Spleen (tissue), 11 donors: Measurements from ENCODE around the gene RNF187. TPM values are rescaled to one million over a fixed set of nuclear protein-coding genes. Genes with fewer than 3 reads are reported as not detected.

ENCODE experiments used
- DNase-seq: peaks from one replicate; pipeline ENCODE4 v3.0.0-alpha.2; 2020
- H3K27ac ChIP-seq, 8 donors: fragments of 200-600 bp; sonication (generic) in 7 of 8; 1 replicate in 4 of 8; 2 replicates in 4 of 8; pipeline versions ENCODE4 v1.5.0 to v1.8.0; 2016 to 2021; ENCODE audit warnings: inconsistent platforms in 4 of 8, mild to moderate bottlenecking in 4 of 8, moderate library complexity in 1 of 8
- H3K27me3 ChIP-seq, 7 donors: fragments of 200-600 bp; sonication (generic) in 6 of 7; replicated peaks in 1 of 7; 1 replicate in 4 of 7; 2 replicates in 3 of 7; pipeline versions ENCODE4 v1.5.0 to v1.8.0; 2016 to 2021; ENCODE audit warnings: inconsistent platforms in 3 of 7, mild to moderate bottlenecking in 1 of 7
- H3K36me3 ChIP-seq, 6 donors: fragments of 200-600 bp; sonication (generic) in 5 of 6; 1 replicate in 4 of 6; 2 replicates in 2 of 6; pipeline versions ENCODE4 v1.5.0 to v1.8.0; 2016 to 2021; ENCODE audit warnings: inconsistent platforms in 2 of 6
- H3K4me1 ChIP-seq, 6 donors: fragments of 200-600 bp; sonication (generic) in 5 of 6; 1 replicate in 3 of 6; 2 replicates in 3 of 6; pipeline versions ENCODE4 v1.5.0 to v1.8.0; 2016 to 2021; ENCODE audit warnings: inconsistent platforms in 3 of 6
- H3K4me3 ChIP-seq, 8 donors: fragments of 200-600 bp; sonication (generic) in 7 of 8; 1 replicate in 4 of 8; 2 replicates in 4 of 8; pipeline versions ENCODE4 v1.5.0 to v1.8.0; 2016 to 2021; ENCODE audit warnings: inconsistent platforms in 4 of 8, mild to moderate bottlenecking in 4 of 8, moderate library complexity in 2 of 8
- H3K9me3 ChIP-seq, 8 donors: fragments of 200-600 bp; sonication (generic) in 7 of 8; 1 replicate in 4 of 8; 2 replicates in 4 of 8; pipeline versions ENCODE4 v1.5.0 to v1.8.0; 2016 to 2021; ENCODE audit warnings: inconsistent platforms in 4 of 8
- POLR2A ChIP-seq, 3 donors: fragments of 450-650 bp; IDR thresholded peaks; one replicate each; pipeline ENCODE4 v1.5.1; 2017; ENCODE audit warnings: antibody characterized with exemption in 3 of 3, mild to moderate bottlenecking in 1 of 3
- POLR2AphosphoS5 ChIP-seq, 3 donors: sonication (generic); formaldehyde crosslinking; IDR thresholded peaks; one replicate each; pipeline ENCODE4 v1.5.1; 2017; ENCODE audit warnings: antibody characterized with exemption in 3 of 3
- WGBS, 5 donors: extraction: QIAGEN DNeasy Blood & Tissue Kit in 3 of 5; methylation state at CpG; one replicate each; pipeline versions ENCODE4 v1.1.5 to v1.1.7; 2013 to 2018; 5-methylcytosine and 5-hydroxymethylcytosine counted together
- intact Hi-C: fragments of 100-400 bp; cut with DNase I; formaldehyde crosslinking; loops from one replicate; pipeline ENCODE4 v1.15.0; 2023; ENCODE audit warnings: low total_unique reads
- microRNA-seq, 3 donors: library from miRNA; unstranded; fragments of <30 nt; microRNA quantifications; one replicate each; pipeline versions ENCODE4 to v1.1.0, GENCODE V29; 2019 to 2020
- polyA plus RNA-seq, 3 donors: library from polyadenylated mRNA; stranded (reverse); fragments of 200-250 nt; gene quantifications; one replicate each; pipeline ENCODE4 v1.2.1, GENCODE V29; 2013
- small RNA-seq, 4 donors: library from RNA; depleted of rRNA; stranded (forward); fragments of <200 nt; gene quantifications; one replicate each; pipeline ENCODE3, GENCODE V24; 2016
- total RNA-seq, 7 donors: library from RNA; depleted of rRNA in 3 of 7; stranded (reverse); fragments of >200 nt in 3 of 7; fragmentation: NEBNext Ultra II Directional in 4 of 7; extraction: Animal tissue kit (Norgen Biotek cat#: 25700) in 4 of 7; gene quantifications; one replicate each; pipeline versions ENCODE4 v1.1.0 to v1.2.1, GENCODE V29; 2016 to 2021
- TF ChIP-seq, protein P1 (sequence below), 11 experiments: fragments of 200-600 bp in 7 of 11; fragments of 450-650 bp in 4 of 11; sonication (generic) in 4 of 11; IDR thresholded peaks in 8 of 11; conservative IDR thresholded peaks in 3 of 11; 1 replicate in 7 of 11; 2 replicates in 4 of 11; pipeline versions ENCODE4 v1.4.0 to v1.8.0; 2016 to 2021; ENCODE audit warnings: antibody characterized with exemption in 11 of 11, inconsistent platforms in 4 of 11, mild to moderate bottlenecking in 1 of 11
- donor health status: healthy with polysubstance abuse.
- donor health status: DM: no; HTN: no; CAD: no; lungs with moderate emphysema.
- donor health status: DM: no; HTN: no; CAD: no.
- donor health status: Bipolar disorder and iron deficiency.
- donor health status: healthy.
- donor health status: DM: no; HTN: no; CAD: no.
- donor health status: DM: yes; HTN: yes; CAD: no.

RNF187 gene
- total and polyA plus RNA-seq, 10 donors: 21.4 to 118 (median 60.4) TPM

DNA sequence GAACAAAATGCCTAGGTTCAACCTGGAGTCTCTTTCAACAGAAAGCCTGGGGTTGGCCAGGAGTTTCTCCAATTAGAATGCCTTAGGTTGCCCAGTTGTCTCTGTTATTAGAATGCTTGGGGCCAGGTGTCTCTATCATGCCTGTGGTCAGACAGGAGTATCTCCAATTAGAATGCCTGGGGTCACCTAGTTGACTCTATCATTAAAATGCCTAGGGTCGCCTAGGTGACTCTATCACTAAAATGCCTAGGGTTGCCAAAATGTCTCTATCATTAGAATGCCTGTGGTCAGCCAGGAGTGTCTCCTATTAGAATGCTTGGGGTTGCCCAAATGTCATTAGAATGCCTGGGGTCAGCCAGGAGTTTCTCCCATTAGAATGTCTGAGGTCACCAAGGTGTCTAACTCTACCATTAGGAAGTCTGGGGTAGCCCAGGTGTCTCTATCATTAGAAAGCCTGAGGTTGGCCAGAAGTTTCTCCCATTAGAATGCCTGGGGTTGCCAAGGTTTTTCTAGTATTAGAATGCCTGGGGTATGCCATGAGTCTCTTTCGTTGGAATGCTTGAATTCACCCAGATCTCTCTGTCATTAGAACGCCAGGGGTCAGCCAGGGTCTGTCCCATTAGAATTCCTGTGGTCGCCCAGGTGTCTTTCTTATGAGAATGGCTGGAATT is 57.9 kb downstream of the RNF187 start:
- Histone ChIP-seq H3K9me3 (no peaks in the 10 kb centered on the region), H3K4me1 (no peaks in the 10 kb centered on the region), H3K36me3 (no peaks in the 10 kb centered on the region), H3K27ac (no peak overlapping the region), H3K4me3 (no peak overlapping the region), H3K27me3 (peaks cover 0 to 59% (median 0%) of the 10 kb centered on the region in 7 donors)
- TF ChIP-seq POLR2A (IDR thresholded peaks at IDR 0.05) (no peak), POLR2AphosphoS5 (IDR thresholded peaks at IDR 0.05) (no peak)
- TF ChIP-seq, protein P1, sequence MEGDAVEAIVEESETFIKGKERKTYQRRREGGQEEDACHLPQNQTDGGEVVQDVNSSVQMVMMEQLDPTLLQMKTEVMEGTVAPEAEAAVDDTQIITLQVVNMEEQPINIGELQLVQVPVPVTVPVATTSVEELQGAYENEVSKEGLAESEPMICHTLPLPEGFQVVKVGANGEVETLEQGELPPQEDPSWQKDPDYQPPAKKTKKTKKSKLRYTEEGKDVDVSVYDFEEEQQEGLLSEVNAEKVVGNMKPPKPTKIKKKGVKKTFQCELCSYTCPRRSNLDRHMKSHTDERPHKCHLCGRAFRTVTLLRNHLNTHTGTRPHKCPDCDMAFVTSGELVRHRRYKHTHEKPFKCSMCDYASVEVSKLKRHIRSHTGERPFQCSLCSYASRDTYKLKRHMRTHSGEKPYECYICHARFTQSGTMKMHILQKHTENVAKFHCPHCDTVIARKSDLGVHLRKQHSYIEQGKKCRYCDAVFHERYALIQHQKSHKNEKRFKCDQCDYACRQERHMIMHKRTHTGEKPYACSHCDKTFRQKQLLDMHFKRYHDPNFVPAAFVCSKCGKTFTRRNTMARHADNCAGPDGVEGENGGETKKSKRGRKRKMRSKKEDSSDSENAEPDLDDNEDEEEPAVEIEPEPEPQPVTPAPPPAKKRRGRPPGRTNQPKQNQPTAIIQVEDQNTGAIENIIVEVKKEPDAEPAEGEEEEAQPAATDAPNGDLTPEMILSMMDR (IDR thresholded peaks at IDR 0.05 in 8 of 11, conservative IDR thresholded peaks at IDR 0.05 in 3 of 11): no peak
- intact Hi-C loops: no loop called here
- 44 to 63% (median 53%) methylated on average over 3 to 4 of the region's 4 CpGs for WGBS, 5 donors
- DNase-seq: peak; percentile 3

Small RNA genes lying within 50 kb of the gene (microRNA-seq; reads per million reads assigned to microRNA genes)
- gene MIR4666A: 0 reads per million in 3 donors

Small RNA genes lying within 50 kb of the gene (small RNA-seq; reads per million reads assigned to genes)
- 0 reads per million in 4 donors for gene MIR4666A

Other genes with a start within 250 kb of the RNF187 start
- 10 to 100 TPM; 33.4 to 49.4 (median 39.8) TPM for gene TRIM11, start 80.5 kb upstream of the RNF187 start, total RNA-seq
- gene TRIM11, start 80.5 kb upstream of the RNF187 start, polyA plus RNA-seq: 10 to 100 TPM; 14.1 to 26.8 (median 20.7) TPM
- gene TRIM17, start 70.5 kb upstream of the RNF187 start, total RNA-seq: 1 to 10 TPM; 3.5 to 7.1 (median 5.4) TPM
- gene TRIM17, start 70.5 kb upstream of the RNF187 start, polyA plus RNA-seq: 1 to 10 TPM in 1 of 3 donors, under 1 TPM in 2; 0.36 to 4.0 (median 0.96) TPM
- 10 to 100 TPM; 18.9 to 55.7 (median 41.1) TPM for gene RHOU, start 248.1 kb downstream of the RNF187 start, total RNA-seq
- 10 to 100 TPM in 1 of 3 donors, 1 to 10 TPM in 2; 5.7 to 13.5 (median 6.2) TPM for gene RHOU, start 248.1 kb downstream of the RNF187 start, polyA plus RNA-seq